GM23338 (cell line): ENCODE measurements around the gene ATP10A. TPM values are rescaled to one million over a fixed set of nuclear protein-coding genes. Genes with fewer than 3 reads are reported as not detected.

Experiments used
- ATAC-seq: fragments of 200-7000 bp; cut with Tn5 transposase; 3 replicates; pipeline ENCODE4 v1.9.1; 2020
- DNase-seq: peaks from one replicate; pipeline ENCODE4 v3.0.0-alpha.2; 2015; ENCODE audit warnings: low spot score
- H2AFZ ChIP-seq: fragments of 200-600 bp; sonication (generic); 2 replicates; pipeline ENCODE4 v1.8.0; 2016; ENCODE audit warnings: antibody characterized with exemption, mild to moderate bottlenecking, moderate library complexity
- H3F3A ChIP-seq: fragments of 200-600 bp; sonication (generic); replicated peaks from 2 replicates; pipeline ENCODE4 v1.8.0; 2017; ENCODE audit warnings: antibody characterized with exemption, mixed run types, low read depth
- H3K27ac ChIP-seq: fragments of 200-600 bp; sonication (generic); 2 replicates; pipeline ENCODE4 v1.6.1; 2016; ENCODE audit warnings: low read depth
- H3K27me3 ChIP-seq: fragments of 200-600 bp; sonication (generic); 2 replicates; pipeline ENCODE4 v1.8.0; 2016; ENCODE audit warnings: mild to moderate bottlenecking, mixed run types, moderate library complexity; ENCODE audit not compliant: insufficient read depth
- H3K36me3 ChIP-seq: fragments of 200-600 bp; sonication (generic); 2 replicates; pipeline ENCODE4 v1.8.0; 2016; ENCODE audit warnings: mild to moderate bottlenecking; ENCODE audit not compliant: insufficient read depth
- H3K4me1 ChIP-seq: fragments of 200-600 bp; sonication (generic); 2 replicates; pipeline ENCODE4 v1.8.0; 2016; ENCODE audit warnings: mild to moderate bottlenecking, moderate library complexity; ENCODE audit not compliant: insufficient read depth
- H3K4me2 ChIP-seq: fragments of 200-600 bp; sonication (generic); 2 replicates; pipeline ENCODE4 v1.7.1; 2017; ENCODE audit warnings: mixed run types
- H3K4me3 ChIP-seq: fragments of 200-600 bp; sonication (generic); 2 replicates; pipeline ENCODE4 v1.6.1; 2016; ENCODE audit warnings: mixed run types
- H3K79me2 ChIP-seq: fragments of 200-600 bp; sonication (generic); replicated peaks from 2 replicates; pipeline ENCODE4 v1.8.0; 2017; ENCODE audit warnings: mild to moderate bottlenecking; ENCODE audit not compliant: insufficient read depth
- H3K9me2 ChIP-seq: fragments of 200-600 bp; sonication (generic); 2 replicates; pipeline ENCODE4 v1.8.0; 2017; ENCODE audit not compliant: insufficient read depth
- H4K20me1 ChIP-seq: fragments of 200-600 bp; sonication (generic); replicated peaks from 2 replicates; pipeline ENCODE4 v1.8.0; 2017; ENCODE audit warnings: mild to moderate bottlenecking; ENCODE audit not compliant: insufficient read depth
- H3K27ac Mint-ChIP-seq: 2 replicates; pipeline ENCODE4 v1.8.0; 2020; ENCODE audit warnings: inconsistent platforms, mild to moderate bottlenecking, moderate library complexity, mixed read lengths
- H3K27me3 Mint-ChIP-seq: 3 replicates; pipeline ENCODE4 v1.8.0; 2022; ENCODE audit warnings: low read depth, mild to moderate bottlenecking, moderate library complexity, mixed read lengths, inconsistent platforms; ENCODE audit not compliant: insufficient read depth, poor library complexity
- H3K36me3 Mint-ChIP-seq: 3 replicates; pipeline ENCODE4 v1.8.0; 2021; ENCODE audit warnings: low read depth, mild to moderate bottlenecking, inconsistent platforms, moderate library complexity, mixed read lengths
- H3K4me1 Mint-ChIP-seq: 3 replicates; pipeline ENCODE4 v1.8.0; 2020; ENCODE audit warnings: mild to moderate bottlenecking, inconsistent platforms, mixed read lengths
- H3K4me3 Mint-ChIP-seq: 3 replicates; pipeline ENCODE4 v1.8.0; 2021; ENCODE audit warnings: moderate library complexity, mild to moderate bottlenecking, inconsistent platforms, mixed read lengths
- H3K9me3 Mint-ChIP-seq: 3 replicates; pipeline ENCODE4 v1.8.0; 2020; ENCODE audit warnings: moderate library complexity, mild to moderate bottlenecking, inconsistent platforms, mixed read lengths
- CREB1 ChIP-seq: fragments of 250-450 bp; sonication (Bioruptor Pico); IDR thresholded peaks from 2 replicates; pipeline ENCODE4 v1.5.0; 2020; ENCODE audit warnings: low read depth, mild to moderate bottlenecking, moderate library complexity
- CTCF ChIP-seq, 2 experiments: fragments of 200-600 bp in 1 of 2; sonication (generic) in 1 of 2; conservative IDR thresholded peaks; 2 replicates each; pipeline versions ENCODE4 v1.5.1 to v1.6.1; 2016 to 2017; ENCODE audit warnings: antibody characterized with exemption in 2 of 2, low read depth in 2 of 2, mild to moderate bottlenecking in 2 of 2, moderate library complexity in 1 of 2
- EZH2 ChIP-seq: fragments of 200-600 bp; sonication (generic); IDR thresholded peaks from one replicate; pipeline ENCODE4 v1.8.0; 2017; ENCODE audit warnings: antibody characterized with exemption, mild to moderate bottlenecking, low read depth; ENCODE audit not compliant: unreplicated experiment
- EZH2phosphoT487 ChIP-seq: fragments of 200-600 bp; sonication (generic); IDR thresholded peaks from one replicate; pipeline ENCODE4 v1.8.1; 2018; ENCODE audit warnings: antibody characterized with exemption; ENCODE audit not compliant: unreplicated experiment
- JUNB ChIP-seq: IDR thresholded peaks from one replicate; pipeline ENCODE4 v1.6.1; 2016; ENCODE audit warnings: antibody characterized with exemption; ENCODE audit not compliant: unreplicated experiment
- NANOG ChIP-seq: IDR thresholded peaks from 2 replicates; pipeline ENCODE4 v1.6.1; 2016; ENCODE audit warnings: antibody characterized with exemption, borderline replicate concordance
- POLR2AphosphoS5 ChIP-seq: IDR thresholded peaks from 2 replicates; pipeline ENCODE4 v1.6.1; 2016; ENCODE audit warnings: antibody characterized with exemption, low read depth
- REST ChIP-seq: IDR thresholded peaks from one replicate; pipeline ENCODE4 v1.6.1; 2018; ENCODE audit warnings: antibody characterized with exemption; ENCODE audit not compliant: unreplicated experiment
- STAT1 ChIP-seq: IDR thresholded peaks from one replicate; pipeline ENCODE4 v1.6.1; 2016; ENCODE audit warnings: antibody characterized with exemption; ENCODE audit not compliant: unreplicated experiment
- ZNF114 ChIP-seq: fragments of 250-450 bp; sonication (Bioruptor Pico); IDR thresholded peaks from 2 replicates; pipeline ENCODE4 v1.5.0; 2020; ENCODE audit warnings: mild to moderate bottlenecking, moderate library complexity
- ZNF331 ChIP-seq: fragments of 250-450 bp; sonication (Bioruptor Pico); IDR thresholded peaks from 2 replicates; pipeline ENCODE4 v1.5.0; 2020; ENCODE audit warnings: low read depth, mild to moderate bottlenecking, moderate library complexity
- ZNF462 ChIP-seq: fragments of 250-450 bp; sonication (Bioruptor Pico); IDR thresholded peaks from 2 replicates; pipeline ENCODE4 v1.5.0; 2020; ENCODE audit warnings: mild to moderate bottlenecking, moderate library complexity
- polyA plus RNA-seq: library from polyadenylated mRNA; unstranded; fragments of >200 nt; fragmentation: Nextera tagmentation; extraction: Ambion mirVana; gene quantifications from 2 replicates; pipeline ENCODE4 v1.2.1, GENCODE V29; 2016
- total RNA-seq: library from RNA; depleted of rRNA; stranded (reverse); fragments of >200 nt; shearing (Covaris generic); gene quantifications from 2 replicates; pipeline ENCODE4 v1.2.3, GENCODE V29; 2014
- TF ChIP-seq, protein P1 (sequence below): IDR thresholded peaks from 2 replicates; pipeline ENCODE4 v1.6.1; 2016; ENCODE audit warnings: antibody characterized with exemption

The ATP10A gene
- total and polyA plus RNA-seq, 2 experiments from 2014 or later, result 0.36 to 5.6 TPM

DNA sequence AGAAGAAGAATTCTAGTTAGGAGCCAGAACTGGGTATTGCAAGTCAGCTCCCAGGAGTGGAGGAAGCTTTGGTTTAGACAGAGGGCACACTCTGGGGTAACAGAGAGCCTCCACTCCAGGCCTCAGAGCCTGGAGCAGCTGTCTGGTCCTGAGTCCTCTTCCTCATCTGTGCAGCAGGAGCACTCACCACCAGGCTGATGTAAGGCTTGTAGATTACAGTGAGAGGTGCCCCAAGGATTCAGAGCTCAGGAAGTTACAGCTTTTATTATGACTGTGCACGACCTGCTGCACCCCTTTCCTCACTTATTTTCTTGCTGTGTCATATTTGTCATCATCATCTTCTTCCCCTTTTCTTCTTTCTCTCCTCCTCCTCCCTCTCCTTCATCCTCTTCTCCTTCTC lies 210.4 kb downstream of the ATP10A start:
- H2AFZ ChIP-seq, result no peak overlapping the region
- H3K27me3 ChIP-seq, result peaks cover 31% of the 10 kb centered on the region
- H4K20me1 ChIP-seq, result peaks cover 3% of the 10 kb centered on the region; the same call in 1 of the 2 replicates
- H3K4me1 ChIP-seq, result peaks cover 17% of the 10 kb centered on the region
- H3F3A ChIP-seq, result no peaks in the 10 kb centered on the region
- H3K9me3 Mint-ChIP-seq, result peaks cover 4% of the 10 kb centered on the region
- H3K4me3 ChIP-seq, result no peak overlapping the region
- no peak for ATAC-seq
- no peak overlapping the region for H3K4me2 ChIP-seq
- TF ChIP-seq ZNF114 (CRISPR knock-in tag) (no peak), REST (no peak), EZH2phosphoT487 (no peak), ZNF462 (no peak), JUNB (no peak), POLR2AphosphoS5 (no peak), STAT1 (no peak), CREB1 (no peak), CTCF (conservative IDR thresholded peaks at IDR 0.05; ENCODE audit: low read depth in 2 of 2) (no peak), EZH2 (no peak), ZNF331 (CRISPR knock-in tag) (no peak), NANOG (no peak)
- TF ChIP-seq, protein P1, sequence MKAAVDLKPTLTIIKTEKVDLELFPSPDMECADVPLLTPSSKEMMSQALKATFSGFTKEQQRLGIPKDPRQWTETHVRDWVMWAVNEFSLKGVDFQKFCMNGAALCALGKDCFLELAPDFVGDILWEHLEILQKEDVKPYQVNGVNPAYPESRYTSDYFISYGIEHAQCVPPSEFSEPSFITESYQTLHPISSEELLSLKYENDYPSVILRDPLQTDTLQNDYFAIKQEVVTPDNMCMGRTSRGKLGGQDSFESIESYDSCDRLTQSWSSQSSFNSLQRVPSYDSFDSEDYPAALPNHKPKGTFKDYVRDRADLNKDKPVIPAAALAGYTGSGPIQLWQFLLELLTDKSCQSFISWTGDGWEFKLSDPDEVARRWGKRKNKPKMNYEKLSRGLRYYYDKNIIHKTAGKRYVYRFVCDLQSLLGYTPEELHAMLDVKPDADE, result no peak
- H3K36me3 Mint-ChIP-seq, result peaks cover 3% of the 10 kb centered on the region
- no peaks in the 10 kb centered on the region for H3K36me3 ChIP-seq
- peaks cover 17% of the 10 kb centered on the region for H3K27me3 Mint-ChIP-seq
- peaks cover 24% of the 10 kb centered on the region for H3K4me1 Mint-ChIP-seq
- no peaks in the 10 kb centered on the region for H3K9me2 ChIP-seq
- no peak for DNase-seq
- no peaks in the 10 kb centered on the region for H3K79me2 ChIP-seq
- H3K27ac ChIP-seq, result no peak overlapping the region
- no peak overlapping the region for H3K27ac Mint-ChIP-seq
- no peak overlapping the region for H3K4me3 Mint-ChIP-seq
